H1 (cell line): Measurements from ENCODE around the gene MCM9. TPM values are rescaled to one million over a fixed set of nuclear protein-coding genes. Genes with fewer than 3 reads are reported as not detected.

ENCODE experiments used
- CTCF ChIA-PET: fragments of 300-600 bp; sonication (Branson Sonifier 250); formaldehyde crosslinking; loops from one replicate; lab custom pipeline; 2021; ENCODE audit not compliant: partially characterized antibody; lab: Charles Lee
- POLR2A ChIA-PET: fragments of 300-600 bp; sonication (Branson Sonifier 250); formaldehyde crosslinking; loops from one replicate; lab custom pipeline; 2021; ENCODE audit warnings: inconsistent platforms; ENCODE audit not compliant: partially characterized antibody; lab: Charles Lee
- DNase-seq, 2 experiments: peaks; one replicate each; pipeline versions ENCODE4 v3.0.0 to v3.0.0-alpha.2; 2010 to 2022; ENCODE audit warnings: low spot score in 2 of 2, low read depth in 1 of 2, mixed read lengths in 1 of 2
- FAIRE-seq: peaks from 2 replicates; lab custom pipeline; 2011; peaks lifted over from hg19 to GRCh38; lab: Jason Lieb, UNC
- H2AFZ ChIP-seq: 2 replicates; pipeline ENCODE4 v1.8.1; 2012; ENCODE audit warnings: low read length, inconsistent platforms
- H2AK5ac ChIP-seq: 2 replicates; pipeline ENCODE4 v1.6.1; 2013; ENCODE audit warnings: low read depth, low read length
- H2BK120ac ChIP-seq: replicated peaks from 2 replicates; pipeline ENCODE3; 2013; ENCODE audit warnings: low read depth, low read length, inconsistent platforms
- H2BK12ac ChIP-seq: 2 replicates; pipeline ENCODE4 v1.6.1; 2013; ENCODE audit warnings: low read depth, low read length
- H2BK15ac ChIP-seq: 2 replicates; pipeline ENCODE4 v1.6.1; 2013; ENCODE audit warnings: low read length
- H2BK20ac ChIP-seq: 2 replicates; pipeline ENCODE4 v1.6.1; 2013; ENCODE audit warnings: low read length
- H2BK5ac ChIP-seq: 2 replicates; pipeline ENCODE4 v1.6.1; 2013; ENCODE audit warnings: low read depth, low read length
- H3K14ac ChIP-seq: 2 replicates; pipeline ENCODE4 v1.6.1; 2013; ENCODE audit warnings: inconsistent platforms; ENCODE audit not compliant: insufficient read length
- H3K18ac ChIP-seq: 2 replicates; pipeline ENCODE4 v1.6.1; 2013; ENCODE audit warnings: low read length; ENCODE audit errors: extremely low read depth
- H3K23ac ChIP-seq: 2 replicates; pipeline ENCODE4 v1.6.1; 2013; ENCODE audit warnings: inconsistent platforms; ENCODE audit not compliant: insufficient read length
- H3K23me2 ChIP-seq: 2 replicates; pipeline ENCODE4 v1.6.1; 2013; ENCODE audit warnings: low read depth, low read length
- H3K27ac ChIP-seq: 2 replicates; pipeline ENCODE4 v1.6.1; 2011; ENCODE audit warnings: low read depth, low read length, inconsistent platforms
- H3K27me3 ChIP-seq, 4 experiments: replicated peaks in 1 of 4; 1 replicate in 1 of 4; 2 replicates in 3 of 4; pipeline versions ENCODE4 v1.6.1 to v1.8.1; 2011 to 2013; ENCODE audit warnings: low read length in 3 of 4, mild to moderate bottlenecking in 3 of 4, inconsistent platforms in 2 of 4, mixed read lengths in 2 of 4, moderate library complexity in 1 of 4; ENCODE audit not compliant: control insufficient read depth in 3 of 4, insufficient read depth in 3 of 4; ENCODE audit errors: extremely low read depth in 1 of 4
- H3K36me3 ChIP-seq, 4 experiments: 2 replicates each; pipeline versions ENCODE4 v1.6.1 to v1.8.1; 2011 to 2013; ENCODE audit warnings: mild to moderate bottlenecking in 4 of 4, low read length in 3 of 4, moderate library complexity in 2 of 4, control low read depth in 1 of 4, inconsistent platforms in 1 of 4; ENCODE audit not compliant: insufficient read depth in 4 of 4, control insufficient read depth in 2 of 4
- H3K4ac ChIP-seq: replicated peaks from 2 replicates; pipeline ENCODE3; 2013; ENCODE audit warnings: low read length, low read depth, mixed read lengths, inconsistent platforms; ENCODE audit not compliant: insufficient read length
- H3K4me1 ChIP-seq, 4 experiments: replicated peaks in 1 of 4; 1 replicate in 1 of 4; 2 replicates in 3 of 4; pipeline versions ENCODE4 v1.6.1 to v1.8.1; 2011 to 2013; ENCODE audit warnings: low read length in 3 of 4, inconsistent platforms in 2 of 4, mixed read lengths in 1 of 4; ENCODE audit not compliant: insufficient read depth in 4 of 4, control insufficient read depth in 3 of 4
- H3K4me2 ChIP-seq, 2 experiments: 2 replicates each; pipeline versions ENCODE4 v1.6.1 to v1.8.1; 2011 to 2013; ENCODE audit warnings: low read depth in 2 of 2, low read length in 2 of 2, control low read depth in 1 of 2, inconsistent platforms in 1 of 2, mild to moderate bottlenecking in 1 of 2; ENCODE audit not compliant: insufficient read depth in 1 of 2
- H3K4me3 ChIP-seq, 4 experiments: fragments of 200-600, 300-600 bp in 1 of 4; sonication (generic), shearing (Covaris generic), sonication (Bioruptor Twin) in 1 of 4; 2 replicates each; pipeline versions ENCODE4 v1.5.1 to v1.8.1; 2011 to 2016; ENCODE audit warnings: low read length in 4 of 4, low read depth in 3 of 4, control low read depth in 2 of 4, inconsistent platforms in 2 of 4, mild to moderate bottlenecking in 2 of 4, mixed read lengths in 1 of 4, moderate library complexity in 1 of 4; ENCODE audit not compliant: insufficient read depth in 2 of 4; ENCODE audit errors: extremely low read depth in 1 of 4
- H3K56ac ChIP-seq: replicated peaks from 2 replicates; pipeline ENCODE3; 2013; ENCODE audit warnings: low read depth, mild to moderate bottlenecking, mixed read lengths, low read length, inconsistent platforms; ENCODE audit not compliant: insufficient read length
- H3K79me1 ChIP-seq: 2 replicates; pipeline ENCODE4 v1.6.1; 2013; ENCODE audit warnings: low read depth, low read length, control low read depth
- H3K79me2 ChIP-seq, 2 experiments: 2 replicates each; pipeline versions ENCODE4 v1.6.1 to v1.8.1; 2012 to 2013; ENCODE audit warnings: low read length in 2 of 2, mild to moderate bottlenecking in 2 of 2, inconsistent platforms in 1 of 2; ENCODE audit not compliant: insufficient read depth in 2 of 2, control insufficient read depth in 1 of 2
- H3K9ac ChIP-seq, 4 experiments: replicated peaks in 1 of 4; 1 replicate in 1 of 4; 2 replicates in 3 of 4; pipeline versions ENCODE4 v1.6.1 to v1.8.1; 2011 to 2013; ENCODE audit warnings: low read depth in 3 of 4, low read length in 3 of 4, control low read depth in 2 of 4, mild to moderate bottlenecking in 2 of 4, moderate library complexity in 2 of 4, inconsistent platforms in 1 of 4; ENCODE audit errors: extremely low read depth in 1 of 4
- H3K9me3 ChIP-seq, 2 experiments: 2 replicates each; pipeline versions ENCODE4 v1.6.1 to v1.8.1; 2012 to 2013; ENCODE audit warnings: mild to moderate bottlenecking in 2 of 2, moderate library complexity in 2 of 2, control low read depth in 1 of 2, inconsistent platforms in 1 of 2, low read depth in 1 of 2, low read length in 1 of 2, mixed read lengths in 1 of 2; ENCODE audit not compliant: insufficient read depth in 2 of 2
- H4K20me1 ChIP-seq, 2 experiments: replicated peaks in 1 of 2; 2 replicates each; pipeline versions ENCODE3 to v1.8.1; 2011 to 2013; ENCODE audit warnings: inconsistent platforms in 2 of 2, low read length in 2 of 2, mild to moderate bottlenecking in 1 of 2; ENCODE audit not compliant: insufficient read depth in 2 of 2, control insufficient read depth in 1 of 2
- H4K5ac ChIP-seq: 2 replicates; pipeline ENCODE4 v1.6.1; 2013; ENCODE audit warnings: low read length, low read depth, mixed read lengths, inconsistent platforms; ENCODE audit not compliant: insufficient read length
- H4K8ac ChIP-seq: 2 replicates; pipeline ENCODE4 v1.8.0; 2013; ENCODE audit warnings: mild to moderate bottlenecking, moderate library complexity, low read length, inconsistent platforms; ENCODE audit not compliant: insufficient read depth; ENCODE audit errors: extremely low read depth
- H4K91ac ChIP-seq: replicated peaks from 2 replicates; pipeline ENCODE3; 2013; ENCODE audit warnings: low read length, mixed read lengths, inconsistent platforms; ENCODE audit not compliant: insufficient read length
- ATF3 ChIP-seq: IDR thresholded peaks from 2 replicates; pipeline ENCODE4 v1.6.1; 2011; ENCODE audit warnings: low read depth, mild to moderate bottlenecking, low read length; ENCODE audit not compliant: insufficient read depth
- BCL11A ChIP-seq, 2 experiments: IDR thresholded peaks; one replicate each; pipeline ENCODE4 v1.6.1; 2011; ENCODE audit warnings: low read depth in 2 of 2, low read length in 2 of 2, mild to moderate bottlenecking in 2 of 2
- BRCA1 ChIP-seq: IDR thresholded peaks from 2 replicates; pipeline ENCODE4 v1.6.1; 2012; ENCODE audit warnings: low read depth, low read length, improper control_type of control experiment
- CBX5 ChIP-seq: fragments of 300-800, 300-1000 bp; sonication (generic); IDR thresholded peaks from 2 replicates; pipeline ENCODE4 v1.7.1; 2016; ENCODE audit warnings: antibody characterized with exemption, low read length, low read depth
- CBX8 ChIP-seq: fragments of 300-800, 300-1000 bp; sonication (generic); IDR thresholded peaks from 2 replicates; pipeline ENCODE4 v1.7.1; 2016; ENCODE audit warnings: low read depth, low read length, borderline replicate concordance
- CHD1 ChIP-seq: IDR thresholded peaks from 2 replicates; pipeline ENCODE4 v1.6.1; 2012; ENCODE audit warnings: low read depth, low read length, improper control_type of control experiment
- GABPA ChIP-seq: IDR thresholded peaks from 2 replicates; pipeline ENCODE4 v1.6.1; 2011; ENCODE audit warnings: mild to moderate bottlenecking, low read length, moderate library complexity, borderline replicate concordance; ENCODE audit not compliant: insufficient read depth
- KDM5A ChIP-seq: fragments of 200-600 bp; IDR thresholded peaks from 2 replicates; pipeline ENCODE4 v1.7.1; 2012; ENCODE audit warnings: mild to moderate bottlenecking, low read length, inconsistent platforms, mixed read lengths
- MAFK ChIP-seq: IDR thresholded peaks from 2 replicates; pipeline ENCODE4 v1.6.1; 2012; ENCODE audit warnings: low read depth, mild to moderate bottlenecking, improper control_type of control experiment, low read length
- PHF8 ChIP-seq: fragments of 200-600 bp; sonication (generic); conservative IDR thresholded peaks from 2 replicates; pipeline ENCODE4 v1.7.1; 2012; ENCODE audit warnings: low read depth, mild to moderate bottlenecking, inconsistent platforms, low read length, moderate library complexity
- POU5F1 ChIP-seq: IDR thresholded peaks from 2 replicates; pipeline ENCODE4 v1.6.1; 2011; ENCODE audit warnings: low read depth, mild to moderate bottlenecking, low read length, moderate library complexity
- RAD21 ChIP-seq, 2 experiments: IDR thresholded peaks in 1 of 2; conservative IDR thresholded peaks in 1 of 2; 2 replicates each; pipeline ENCODE4 v1.6.1; 2011; ENCODE audit warnings: low read depth in 2 of 2, low read length in 2 of 2, improper control_type of control experiment in 1 of 2, inconsistent platforms in 1 of 2, mild to moderate bottlenecking in 1 of 2, moderate library complexity in 1 of 2
- SIRT6 ChIP-seq: IDR thresholded peaks from one replicate; pipeline ENCODE4 v1.7.1; 2012; ENCODE audit warnings: low read length, inconsistent platforms
- SIX5 ChIP-seq: IDR thresholded peaks from 2 replicates; pipeline ENCODE4 v1.6.1; 2011; ENCODE audit warnings: mild to moderate bottlenecking, low read depth, low read length
- YY1 ChIP-seq: IDR thresholded peaks from 2 replicates; pipeline ENCODE4 v1.6.1; 2011; ENCODE audit warnings: low read depth, mild to moderate bottlenecking, low read length
- WGBS, 2 experiments: shearing (Covaris generic) in 1 of 2; methylation state at CpG; one replicate each; pipeline versions ENCODE4 v1.1.6 to v1.1.7; 2013 to 2015; ENCODE audit warnings: low lambda C conversion rate in 2 of 2, mixed read lengths in 2 of 2, inconsistent platforms in 1 of 2, low coverage in 1 of 2, missing lambda C conversion rate in 1 of 2; ENCODE audit not compliant: insufficient replicate concordance in 2 of 2, insufficient coverage in 1 of 2, insufficient read length in 1 of 2; ENCODE audit errors: extremely low coverage in 1 of 2, missing lambda C conversion rate in 1 of 2; 5-methylcytosine and 5-hydroxymethylcytosine counted together
- polyA plus RNA-seq, 7 experiments: library from polyadenylated mRNA; depleted of rRNA in 3 of 7; stranded (reverse) in 5 of 7; unstranded in 2 of 7; fragments of >200 nt in 5 of 7; fragments of 200-250 nt in 2 of 7; gene quantifications; 1 replicate in 5 of 7; 2 replicates in 1 of 7; 4 replicates in 1 of 7; pipeline versions ENCODE4 v1.2.1 to v1.2.3, GENCODE V29; 2011 to 2013; ENCODE audit warnings: missing spikeins in 2 of 7, mixed read lengths in 2 of 7
- total RNA-seq: library from RNA; stranded (reverse); fragmentation: NEBNext Ultra II Directional; extraction: Animal tissue kit (Norgen Biotek cat#: 25700); gene quantifications from 2 replicates; pipeline ENCODE4 v1.2.1, GENCODE V29; 2021

Gene MCM9
- total and polyA plus RNA-seq, 2 of the 8 experiments (the other 6 are each of a cell fraction or from before 2014, with no cell fraction given): 3.7 to 11.4 TPM

- H2BK12ac ChIP-seq: no peak overlapping the region
- ChIA-PET POLR2A (no interaction called here), CTCF (no interaction called here)
- no peak overlapping the region for H2BK5ac ChIP-seq
- DNase-seq (no peak), FAIRE-seq (no peak)
- no peak overlapping the region for H3K9ac ChIP-seq
- H2BK120ac ChIP-seq: no peak overlapping the region
- no peak overlapping the region for H3K18ac ChIP-seq
- H3K79me1 ChIP-seq: no peaks in the 10 kb centered on the region; the same call in 1 of the 2 replicates
- H3K4ac ChIP-seq: no peak overlapping the region
- no peak overlapping the region for H3K27ac ChIP-seq
- H3K4me2 ChIP-seq: no peak overlapping the region
- no peak overlapping the region for H2AFZ ChIP-seq
- H4K20me1 ChIP-seq: no peaks in the 10 kb centered on the region
- peaks cover 0 to 6% (median 3%) of the 10 kb centered on the region in 4 experiments; a peak in 4 of 7 replicates for H3K4me1 ChIP-seq
- WGBS, 2 experiments: 84% methylated on average over 2 of the region's 2 CpGs; no CpG with 5 or more reads in 1 of the 2 experiments
- H2BK15ac ChIP-seq: no peak overlapping the region
- H3K23ac ChIP-seq: no peak overlapping the region
- H3K14ac ChIP-seq: no peak overlapping the region
- no peak overlapping the region for H4K8ac ChIP-seq
- H2BK20ac ChIP-seq: no peak overlapping the region
- H2AK5ac ChIP-seq: no peak overlapping the region
- H3K27me3 ChIP-seq: no peaks in the 10 kb centered on the region
- H3K9me3 ChIP-seq: no peaks in the 10 kb centered on the region
- no peak overlapping the region for H4K91ac ChIP-seq
- no peak overlapping the region for H3K56ac ChIP-seq
- H3K36me3 ChIP-seq: no peaks in the 10 kb centered on the region; a peak in 1 of 8 replicates
- H3K4me3 ChIP-seq: no peak overlapping the region
- H4K5ac ChIP-seq: no peak overlapping the region
- no peaks in the 10 kb centered on the region; a peak in 1 of 4 replicates for H3K79me2 ChIP-seq
- H3K23me2 ChIP-seq: no peaks in the 10 kb centered on the region
- no peak for TF ChIP-seq CBX5
- no peak for TF ChIP-seq POU5F1
- no peak for TF ChIP-seq KDM5A
- no peak for TF ChIP-seq BCL11A (IDR thresholded peaks at IDR 0.05; ENCODE audit: low read depth in 2 of 2, low read length in 2 of 2)
- TF ChIP-seq SIRT6: no peak
- TF ChIP-seq BRCA1: no peak
- no peak for TF ChIP-seq CBX8
- no peak for TF ChIP-seq RAD21 (IDR thresholded peaks at IDR 0.05 in 1 of 2, conservative IDR thresholded peaks at IDR 0.05 in 1 of 2; ENCODE audit: low read depth in 2 of 2, low read length in 2 of 2)
- no peak for TF ChIP-seq YY1
- TF ChIP-seq PHF8: no peak
- no peak for TF ChIP-seq SIX5
- TF ChIP-seq MAFK: no peak
- no peak for TF ChIP-seq ATF3
- TF ChIP-seq GABPA: no peak
- TF ChIP-seq CHD1: no peak
Observed at GRCh38 chr6:118877806-118878205, 57.2 kb downstream of the MCM9 start.
